M059J (cell line): ENCODE measurements around the gene SCD5. TPM values are rescaled to one million over a fixed set of nuclear protein-coding genes. Genes with fewer than 3 reads are reported as not detected.
A peak's percentile ranks its signal among the peaks of the same experiment; 100 is the strongest.

Experiments used
- DNase-seq: peaks from one replicate; pipeline ENCODE4 v3.0.0-alpha.2; 2012; ENCODE audit warnings: low read depth
- total RNA-seq: library from RNA; depleted of rRNA; stranded (reverse); fragments of >200 nt; shearing (Covaris generic); gene quantifications from 2 replicates; pipeline ENCODE4 v1.2.3, GENCODE V29; 2014

Gene SCD5
- total RNA-seq, 1 experiment from 2014 or later = 26.1 TPM

GRCh38 chr4:82797040-82797404 lies 1.6 kb downstream of the SCD5 start:
- DNase-seq = peak; percentile 22

DNA sequence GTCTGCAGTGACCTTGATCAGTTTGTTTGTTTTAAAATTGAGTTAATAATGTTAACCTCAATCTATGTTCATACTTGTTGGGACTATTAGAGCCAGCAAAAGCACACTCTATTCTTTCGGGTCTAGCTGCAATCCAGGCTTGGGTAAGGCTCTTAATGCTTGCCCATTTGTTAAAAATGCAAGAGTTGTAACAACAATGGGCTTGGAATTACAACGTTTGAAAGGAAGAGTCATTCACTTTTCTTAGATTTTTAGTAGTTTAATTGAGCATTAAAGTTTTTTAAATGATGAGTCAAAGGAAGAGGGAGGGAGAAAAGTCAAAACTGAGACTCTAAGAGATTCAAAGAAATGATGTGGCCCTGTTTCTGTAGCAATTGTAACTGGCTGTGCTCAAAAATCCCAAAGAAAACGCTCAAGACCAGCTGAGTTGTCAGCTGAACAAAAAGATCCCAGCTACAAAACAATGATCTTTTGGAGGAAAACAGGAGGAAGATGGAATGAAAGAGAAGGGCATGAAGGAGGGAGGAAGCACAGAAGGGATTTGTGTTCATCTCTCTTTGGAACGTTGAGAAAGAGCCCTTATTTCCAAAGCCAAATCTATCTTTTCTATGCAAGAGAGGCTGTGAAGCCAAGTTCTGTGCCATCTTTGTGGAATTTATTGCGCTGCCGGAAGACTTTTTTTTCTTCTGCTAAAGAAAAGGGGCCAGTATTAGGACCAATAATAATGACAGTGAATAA lies 5.5 kb downstream of the SCD5 start:
- DNase-seq = peak; percentile 21

DNA sequence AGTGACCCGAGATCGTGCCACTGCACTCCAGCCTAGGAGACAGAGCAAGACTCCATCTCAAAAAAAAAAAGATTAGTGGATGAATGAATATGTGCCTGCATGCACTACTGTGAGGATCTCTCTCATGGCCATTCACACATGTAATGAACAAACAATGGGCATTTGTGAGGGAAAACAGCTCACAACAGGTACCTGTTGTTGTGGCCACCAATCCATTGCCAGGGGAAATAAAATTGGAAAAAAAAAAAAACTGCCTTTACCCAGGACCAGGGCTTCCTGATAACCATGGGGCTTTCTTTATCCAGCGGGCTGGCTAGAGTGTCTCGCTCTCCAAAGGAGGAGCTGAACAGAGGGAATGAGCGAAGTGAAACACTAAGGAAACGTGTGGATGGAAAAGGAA lies 7.4 kb downstream of the SCD5 start:
- DNase-seq = no peak

DNA sequence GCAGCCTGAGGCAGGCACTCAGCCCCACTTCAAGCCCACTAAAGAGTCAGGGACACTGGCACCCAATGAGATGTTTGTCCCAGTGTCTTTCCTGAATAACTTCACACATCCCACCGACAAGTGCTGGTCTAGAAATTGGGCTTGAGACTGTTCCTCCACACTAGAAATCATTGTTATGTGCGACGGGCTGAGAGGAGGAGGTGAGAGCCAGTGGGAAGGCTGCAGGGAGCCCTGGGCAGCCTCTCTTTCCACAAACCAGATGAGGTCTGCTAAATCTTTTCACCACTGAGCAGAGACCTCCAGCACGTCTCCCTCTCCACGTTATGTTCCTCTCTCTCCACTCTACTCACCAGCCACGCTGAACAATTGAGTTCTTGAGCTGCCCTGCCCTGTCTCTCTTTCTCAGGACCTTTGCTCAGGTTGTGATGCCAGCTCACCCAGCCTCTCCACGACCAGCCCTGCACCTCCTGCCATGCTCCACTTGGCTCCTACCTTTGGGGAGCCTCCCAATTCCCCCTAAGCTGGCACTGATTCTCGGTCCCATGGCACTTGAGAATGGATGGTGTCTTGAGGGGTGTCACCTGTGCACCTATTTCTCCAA lies 8.4 kb downstream of the SCD5 start:
- DNase-seq = no peak

DNA sequence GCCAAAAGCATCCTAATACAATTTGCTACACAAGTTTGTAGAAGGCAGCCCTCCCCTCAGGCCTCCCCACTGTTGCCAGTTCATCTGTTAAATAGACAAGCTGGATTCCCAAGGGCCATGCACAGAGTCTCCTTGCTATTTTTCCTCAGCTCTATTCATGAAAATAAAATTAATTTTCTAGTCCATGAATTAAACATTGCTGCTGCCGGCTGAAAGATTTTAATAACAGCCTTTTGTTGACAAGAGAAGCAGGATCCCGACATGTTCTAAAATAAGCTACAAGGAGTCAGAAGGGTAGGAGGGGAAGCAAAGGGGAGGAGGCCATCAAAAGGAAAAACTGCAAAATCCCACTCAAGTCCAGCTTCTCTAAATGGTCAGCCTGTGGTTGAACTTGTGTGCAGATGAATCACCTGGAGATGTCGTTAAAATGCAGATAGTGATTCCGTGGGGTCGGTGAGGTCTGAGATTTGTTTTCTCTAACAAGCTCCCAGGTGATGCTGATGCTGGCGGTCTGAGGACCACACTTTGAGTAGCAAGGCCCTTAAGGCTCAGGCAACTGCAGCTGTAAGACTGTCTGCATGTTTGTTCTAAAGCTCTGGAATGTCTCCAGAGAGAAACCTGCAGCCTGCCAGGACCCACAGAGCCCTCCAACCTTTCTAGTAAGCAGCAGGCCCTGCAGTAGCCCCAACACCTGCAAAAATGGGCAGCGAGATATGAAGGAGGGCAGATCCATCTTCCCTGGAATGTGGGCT lies 9.4 kb downstream of the SCD5 start:
- DNase-seq = peak; percentile 37

DNA sequence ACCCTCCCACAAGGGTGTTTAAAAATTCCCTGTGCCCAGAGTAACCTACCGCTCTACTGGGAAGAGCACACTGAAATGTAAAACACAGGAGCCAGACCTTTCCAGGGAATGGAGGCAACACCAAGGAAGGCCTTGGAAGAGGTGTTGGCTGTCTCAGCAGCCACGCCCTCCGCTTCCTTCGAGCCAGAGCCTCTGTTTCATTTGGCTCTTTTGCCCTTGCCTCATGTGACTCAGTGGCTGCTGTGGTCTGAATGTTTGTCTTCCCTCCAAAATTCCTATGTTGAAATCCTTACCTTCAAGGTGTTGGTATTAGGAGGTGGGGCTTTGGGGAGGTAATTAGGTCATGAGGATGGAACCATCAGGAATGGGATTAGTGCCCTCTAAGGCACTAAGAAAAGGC lies 11.3 kb downstream of the SCD5 start:
- DNase-seq = peak; percentile 44

DNA sequence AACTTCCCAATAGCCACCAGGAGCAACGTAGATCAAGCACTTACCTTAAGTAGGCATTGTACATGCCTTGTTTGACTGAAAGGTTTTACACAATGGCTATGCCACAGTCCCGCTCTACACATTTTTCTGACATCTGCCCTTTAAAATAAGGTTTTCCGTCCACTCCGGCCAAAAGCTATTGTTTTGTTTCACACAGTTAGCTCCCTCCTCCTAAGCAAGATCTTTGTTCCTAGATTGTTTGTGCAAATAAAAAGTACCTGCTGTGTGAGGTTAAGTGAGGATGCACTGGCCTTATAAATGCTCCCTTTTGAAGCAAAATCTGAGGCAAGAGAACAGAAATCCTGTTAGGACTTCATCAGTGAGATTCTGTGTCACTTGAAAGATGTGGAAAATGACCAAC lies 11.8 kb downstream of the SCD5 start:
- DNase-seq = no peak

- DNase-seq = peak; percentile 91
Measured at GRCh38 chr4:82785611-82786400, 12.8 kb downstream of the SCD5 start.

- DNase-seq = peak; percentile 61
Measured at GRCh38 chr4:82784681-82785610, 13.7 kb downstream of the SCD5 start.

- no peak for DNase-seq
Measured at GRCh38 chr4:82782626-82783345, 15.8 kb downstream of the SCD5 start.

DNA sequence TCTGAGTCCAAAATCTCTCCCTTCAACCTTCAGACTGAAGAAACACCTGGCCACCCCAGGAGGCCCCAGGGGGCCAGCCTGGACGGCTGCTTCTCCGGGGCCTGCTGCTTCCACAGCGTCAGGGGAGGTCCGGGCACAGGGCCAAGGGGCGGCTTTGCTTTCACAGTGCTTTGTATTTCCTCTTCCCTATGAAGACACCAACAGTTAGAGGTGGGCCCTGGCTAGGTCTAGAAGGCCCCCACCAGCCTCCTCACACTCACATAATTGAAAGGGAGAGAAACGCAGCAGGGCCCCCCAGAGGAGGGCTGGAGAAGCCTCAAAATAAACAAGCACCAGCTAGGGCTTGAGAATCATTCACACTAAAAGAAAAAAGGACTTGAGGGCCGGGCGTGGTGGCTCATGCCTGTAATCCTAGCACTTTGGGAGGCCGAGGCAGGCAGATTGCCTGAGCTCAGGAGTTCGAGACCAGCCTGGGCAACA lies 17.8 kb downstream of the SCD5 start:
- peak; percentile 63 for DNase-seq

GRCh38 chr4:82780170-82780751 lies 18.3 kb downstream of the SCD5 start:
- DNase-seq = no peak

DNA sequence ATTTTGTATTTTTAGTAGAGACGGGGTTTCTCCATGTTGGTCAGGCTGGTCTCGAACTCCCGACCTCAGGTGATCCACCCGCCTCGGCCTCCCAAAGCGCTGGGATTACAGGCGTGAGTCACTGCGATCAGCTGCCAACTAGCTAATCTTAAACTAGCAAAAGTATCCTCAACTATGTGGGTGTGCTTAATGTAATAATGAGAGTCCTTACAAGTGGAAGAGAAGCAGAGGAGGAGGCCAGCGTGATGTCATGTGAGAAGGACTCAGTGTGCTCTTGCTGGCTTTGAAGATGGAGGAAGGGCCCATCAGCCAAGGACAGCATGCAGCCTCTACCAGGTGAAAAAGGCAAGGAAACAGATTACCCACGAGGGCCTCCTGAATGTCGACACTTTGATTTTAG lies 19.6 kb downstream of the SCD5 start:
- DNase-seq = peak; percentile 4

- DNase-seq = no peak
Measured at GRCh38 chr4:82777857-82778525, 20.6 kb downstream of the SCD5 start.

DNA sequence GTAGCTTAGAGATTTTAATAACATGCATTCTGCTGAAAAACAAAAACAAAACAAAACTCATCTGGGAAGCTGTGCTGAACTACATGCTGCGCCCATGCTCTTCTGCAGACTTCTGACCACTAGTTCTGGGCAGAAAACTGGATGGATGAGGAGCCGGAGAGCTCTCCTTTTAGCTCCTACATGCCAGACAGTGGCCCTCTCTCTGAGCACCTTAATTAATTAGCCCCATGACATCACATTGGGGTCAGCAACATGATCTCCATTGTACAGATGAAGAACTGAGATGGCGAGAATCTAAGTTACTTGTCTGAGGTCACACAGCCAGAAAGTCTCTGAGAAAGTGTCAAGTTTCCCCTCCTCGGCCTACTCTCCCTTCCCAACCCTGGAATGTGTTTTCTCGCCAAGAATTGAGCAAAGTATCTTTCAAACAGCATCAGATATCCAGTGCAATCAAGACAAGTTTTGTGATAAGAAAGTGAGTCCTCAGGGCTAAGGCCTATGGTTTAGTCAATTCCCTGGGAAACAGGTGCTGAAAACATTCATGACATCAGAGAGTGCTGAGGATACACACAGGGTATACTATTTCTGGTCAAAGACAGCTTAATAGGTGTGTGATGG lies 21.6 kb downstream of the SCD5 start:
- DNase-seq = peak; percentile 31

GRCh38 chr4:82775243-82775642 lies 23.4 kb downstream of the SCD5 start:
- DNase-seq = no peak

DNA sequence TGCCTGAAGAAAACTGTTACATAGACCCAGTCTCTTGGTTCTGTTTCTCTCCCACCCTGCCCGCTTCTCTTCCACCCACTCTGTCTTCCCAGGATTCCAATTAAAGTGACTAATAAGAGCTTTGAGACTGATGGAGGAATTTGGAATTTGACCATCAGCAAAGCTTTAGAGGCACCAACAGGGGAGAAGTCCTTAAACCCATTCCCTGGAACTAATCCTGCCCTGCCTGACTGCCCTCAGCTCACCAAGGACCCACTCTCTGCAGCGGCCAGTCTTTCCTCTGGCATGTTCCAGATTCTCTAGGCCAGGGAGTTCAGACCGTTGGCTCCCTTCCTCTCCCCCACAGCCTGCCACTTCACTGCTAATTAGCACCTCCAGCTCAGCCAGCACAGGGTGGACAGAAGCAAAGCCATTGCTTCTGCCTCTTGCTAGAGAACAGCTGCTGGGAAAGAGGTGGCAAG lies 23.9 kb downstream of the SCD5 start:
- DNase-seq = peak; percentile 3

- no peak for DNase-seq
Measured at GRCh38 chr4:82773057-82773456, 25.5 kb downstream of the SCD5 start.

- DNase-seq = no peak
Measured at GRCh38 chr4:82770607-82771006, 28.0 kb downstream of the SCD5 start.
